Heart right ventricle (tissue), 16 donors: Measurements from ENCODE around the gene SOBP. TPM values are rescaled to one million over a fixed set of nuclear protein-coding genes. Genes with fewer than 3 reads are reported as not detected.

ENCODE experiments used
- ATAC-seq, 8 donors: fragments of 200-7000 bp; cut with Tn5 transposase; one replicate each; pipeline ENCODE4 v1.9.1; 2020; ENCODE audit warnings: mild to moderate bottlenecking in 8 of 8, moderate library complexity in 8 of 8, moderate number of reproducible peaks in 1 of 8
- DNase-seq, 2 donors: peaks; one replicate each; pipeline ENCODE4 v3.0.0-alpha.2; 2020
- H3K27ac ChIP-seq, 10 donors: fragments of 200-600 bp; sonication (generic) in 2 of 10; one replicate each; pipeline versions ENCODE4 v1.5.0 to v1.8.0; 2020 to 2022; ENCODE audit warnings: mild to moderate bottlenecking in 3 of 10
- H3K27me3 ChIP-seq, 7 donors: fragments of 200-600 bp; one replicate each; pipeline ENCODE4 v1.8.0; 2021 to 2022; ENCODE audit warnings: mild to moderate bottlenecking in 2 of 7
- H3K36me3 ChIP-seq, 9 donors: fragments of 200-600 bp; sonication (generic) in 1 of 9; one replicate each; pipeline versions ENCODE4 v1.5.0 to v1.8.0; 2020 to 2022; ENCODE audit warnings: mild to moderate bottlenecking in 2 of 9
- H3K4me1 ChIP-seq, 9 donors: fragments of 200-600 bp; sonication (generic) in 1 of 9; one replicate each; pipeline versions ENCODE4 v1.5.0 to v1.8.0; 2020 to 2022; ENCODE audit warnings: mild to moderate bottlenecking in 4 of 9
- H3K4me3 ChIP-seq, 10 donors: fragments of 200-600 bp; sonication (generic) in 2 of 10; one replicate each; pipeline versions ENCODE4 v1.5.0 to v1.8.0; 2020 to 2022; ENCODE audit warnings: mild to moderate bottlenecking in 7 of 10, moderate library complexity in 2 of 10
- H3K9me3 ChIP-seq, 11 donors: fragments of 200-600 bp in 10 of 11; sonication (generic) in 2 of 11; one replicate each; pipeline versions ENCODE4 v1.5.0 to v1.8.0; 2013 to 2022; ENCODE audit warnings: mild to moderate bottlenecking in 2 of 11, control low read depth in 1 of 11, moderate library complexity in 1 of 11
- WGBS, 2 donors: extraction: QIAGEN DNeasy Blood & Tissue Kit; methylation state at CpG; one replicate each; pipeline ENCODE4 v1.1.7; 2013; ENCODE audit warnings: inconsistent platforms in 1 of 2; 5-methylcytosine and 5-hydroxymethylcytosine counted together
- intact Hi-C, 10 donors: fragments of 100-400 bp; cut with DNase I; formaldehyde crosslinking; loops; one replicate each; pipeline versions ENCODE4 v1.11.1 to v1.14.2; 2022
- polyA plus RNA-seq, 2 donors: library from polyadenylated mRNA; stranded (reverse); fragments of 200-250 nt; gene quantifications; one replicate each; pipeline ENCODE4 v1.2.3, GENCODE V29; 2013
- total RNA-seq, 10 donors: library from RNA; stranded (reverse); fragmentation: NEBNext Ultra II Directional in 3 of 10; extraction: Animal tissue kit (Norgen Biotek cat#: 25700) in 3 of 10; gene quantifications; one replicate each; pipeline versions ENCODE4 v1.2.1 to v1.2.4, GENCODE V29; 2021 to 2023
- TF ChIP-seq, protein P1 (sequence below), 9 donors: fragments of 200-600 bp; sonication (generic) in 2 of 9; IDR thresholded peaks; one replicate each; pipeline versions ENCODE4 v1.5.0 to v1.8.0; 2021 to 2022; ENCODE audit warnings: antibody characterized with exemption in 9 of 9, mild to moderate bottlenecking in 5 of 9, moderate library complexity in 1 of 9
- donor health status: Arrhythmogenic right ventricular cardiomyopathy.
- donor health status: ischemic (EF 13 %, LVEDD 7.1; RV severe dilation, severe dysfunction).
- donor health status: healthy with polysubstance abuse.
- donor health status: DM: no; HTN: yes; CAD: no.
- donor health status: DM: no; HTN: no; CAD: no.
- donor health status: ischemic (EF 25% LVEDD 6.9; RV normal size, moderate dysfunction).
- donor health status: ischemic (EF 25% LVEDD 5.7; RV mildly dilated, moderate dysfunction).
- donor health status: healthy.
- donor health status: DM: yes; HTN: yes; CAD: no.
- donor health status: Ischemic cardiomyopathy.
- donor health status: ischemic (EF 35%, LVEDD 5.7; RV mildly dilated, moderate dysfunction).
- donor health status: nonischemic (EF 11% LVEDD 7.7; RV severe dilation, severe dysfunction).
- donor health status: DM: yes; HTN: yes; CAD: no.
- donor health status: PGD.
- donor health status: ischemic (EF 29% LVEDD 5.4; RV normal size, mild dysfunction).
- donor health status: nonischemic (EF 23%, LVEDD 6.1; RV moderate dilation, normal function).

Gene SOBP
- total and polyA plus RNA-seq, 12 donors, result 5.2 to 25.3 (median 18.2) TPM

DNA sequence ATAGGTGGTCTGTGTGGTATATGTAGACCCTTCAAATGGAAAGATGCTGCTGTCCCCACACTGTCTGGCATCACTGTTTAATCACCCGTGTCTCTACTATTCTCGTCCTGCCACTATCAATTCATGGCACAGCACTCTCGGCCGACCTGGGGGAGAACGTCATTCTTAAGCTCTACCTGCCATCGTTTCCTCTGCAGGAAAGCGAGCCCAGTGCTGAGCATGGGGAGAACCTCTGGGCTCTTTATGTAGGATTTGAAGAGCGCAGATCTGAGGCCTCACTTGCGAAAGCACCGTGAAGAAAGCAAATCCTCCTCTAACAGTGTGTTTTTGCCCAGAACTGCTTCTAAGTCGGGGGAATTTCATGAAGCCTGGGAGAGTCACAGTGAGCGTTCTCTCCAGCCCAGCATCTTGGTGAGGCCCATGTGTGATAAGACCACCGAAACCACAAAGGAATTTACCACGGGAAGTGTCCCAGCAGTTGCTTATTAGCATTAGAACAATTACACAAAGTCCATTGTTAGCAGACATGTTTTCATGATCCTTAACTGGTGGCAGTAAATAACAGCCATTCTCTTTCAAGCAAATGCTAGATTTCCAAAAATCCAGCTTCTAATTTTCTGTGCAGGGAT lies 209.9 kb downstream of the SOBP start:
- Histone ChIP-seq H3K4me3 (no peak overlapping the region), H3K36me3 (no peaks in the 10 kb centered on the region), H3K4me1 (peaks cover 0 to 14% (median 7%) of the 10 kb centered on the region in 9 donors), H3K27me3 (no peaks in the 10 kb centered on the region), H3K27ac (no peak overlapping the region), H3K9me3 (no peaks in the 10 kb centered on the region)
- 88 to 91% methylated on average over 14 of the region's 14 CpGs for WGBS, 2 donors
- no peak for ATAC-seq
- DNase-seq, result no peak
- TF ChIP-seq, protein P1, sequence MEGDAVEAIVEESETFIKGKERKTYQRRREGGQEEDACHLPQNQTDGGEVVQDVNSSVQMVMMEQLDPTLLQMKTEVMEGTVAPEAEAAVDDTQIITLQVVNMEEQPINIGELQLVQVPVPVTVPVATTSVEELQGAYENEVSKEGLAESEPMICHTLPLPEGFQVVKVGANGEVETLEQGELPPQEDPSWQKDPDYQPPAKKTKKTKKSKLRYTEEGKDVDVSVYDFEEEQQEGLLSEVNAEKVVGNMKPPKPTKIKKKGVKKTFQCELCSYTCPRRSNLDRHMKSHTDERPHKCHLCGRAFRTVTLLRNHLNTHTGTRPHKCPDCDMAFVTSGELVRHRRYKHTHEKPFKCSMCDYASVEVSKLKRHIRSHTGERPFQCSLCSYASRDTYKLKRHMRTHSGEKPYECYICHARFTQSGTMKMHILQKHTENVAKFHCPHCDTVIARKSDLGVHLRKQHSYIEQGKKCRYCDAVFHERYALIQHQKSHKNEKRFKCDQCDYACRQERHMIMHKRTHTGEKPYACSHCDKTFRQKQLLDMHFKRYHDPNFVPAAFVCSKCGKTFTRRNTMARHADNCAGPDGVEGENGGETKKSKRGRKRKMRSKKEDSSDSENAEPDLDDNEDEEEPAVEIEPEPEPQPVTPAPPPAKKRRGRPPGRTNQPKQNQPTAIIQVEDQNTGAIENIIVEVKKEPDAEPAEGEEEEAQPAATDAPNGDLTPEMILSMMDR (IDR thresholded peaks at IDR 0.05), result no peak
- intact Hi-C loops, result loop anchor here in 6 of 10 donors (5.0 to 10.0 kb wide), 4 partner anchors 145 to 565 kb away; no protein-coding TSS in a partner anchor

DNA sequence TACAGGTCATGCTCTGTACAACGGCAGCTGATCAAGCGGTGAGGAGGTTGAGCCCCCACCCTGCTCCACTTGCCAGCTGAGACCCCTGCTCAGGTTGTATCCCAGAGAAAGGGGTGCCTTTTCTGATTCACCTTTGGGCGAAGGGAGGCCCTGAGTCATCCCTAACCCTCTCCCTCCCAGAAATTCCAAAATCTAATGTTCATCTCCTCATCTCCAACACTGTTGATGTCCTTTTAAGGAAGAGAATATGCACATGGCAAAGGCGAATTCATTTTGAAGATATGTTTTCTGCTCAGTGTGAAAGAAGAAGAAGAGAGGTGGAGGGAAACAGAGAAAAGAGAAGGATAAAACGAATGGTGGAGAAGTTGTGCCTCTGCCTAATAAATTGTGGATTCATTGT lies 213.7 kb downstream of the SOBP start:
- H3K27me3 ChIP-seq, result no peaks in the 10 kb centered on the region
- H3K36me3 ChIP-seq, result no peaks in the 10 kb centered on the region
- peaks cover 0 to 4% (median 0%) of the 10 kb centered on the region in 9 donors for H3K4me1 ChIP-seq
- ATAC-seq (no peak), DNase-seq (no peak)
- no peak overlapping the region for H3K27ac ChIP-seq
- H3K9me3 ChIP-seq, result no peaks in the 10 kb centered on the region
- H3K4me3 ChIP-seq, result no peak overlapping the region
- TF ChIP-seq, protein P1 (IDR thresholded peaks at IDR 0.05), result no peak
- WGBS, 2 donors, result 88 to 94% methylated on average over 5 of the region's 5 CpGs
- intact Hi-C loops, result loop anchor here in 7 of 10 donors (1.0 to 10.0 kb wide), 6 partner anchors 28 to 569 kb away; no protein-coding TSS in a partner anchor

DNA sequence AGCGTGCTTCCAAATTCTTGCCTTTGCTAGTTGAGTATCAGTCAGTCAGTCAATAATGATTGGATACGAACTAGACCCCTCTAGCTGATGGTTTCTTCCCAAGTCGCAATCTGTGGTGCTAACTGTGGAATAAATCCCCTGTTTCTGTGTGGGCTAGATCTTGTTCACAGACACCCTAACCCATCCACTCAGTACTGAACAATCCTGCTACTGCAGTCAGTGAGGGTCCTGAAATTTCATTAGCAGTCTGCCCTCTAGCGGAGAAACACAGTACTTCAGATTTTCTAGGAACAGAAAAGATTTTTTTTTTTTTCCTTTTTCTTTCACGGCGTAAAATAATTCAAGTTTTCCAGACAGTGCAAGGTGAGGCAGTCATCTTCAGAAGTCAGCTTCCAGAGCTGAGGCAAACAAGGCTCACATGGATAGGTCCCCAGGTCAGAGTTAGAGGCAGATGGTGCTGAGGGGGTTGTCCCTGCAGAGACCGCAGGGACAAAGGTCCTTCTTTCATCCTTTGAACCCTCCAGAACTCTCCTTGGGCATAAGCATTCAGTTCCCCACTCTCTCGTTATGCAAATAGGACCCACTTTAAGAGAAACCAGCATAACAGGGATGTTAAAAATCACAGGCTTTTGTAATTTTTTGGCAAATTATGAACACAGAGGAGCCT lies 214.6 kb downstream of the SOBP start:
- peak in 6 of 8 donors; percentile 52 to 73 (median 62) for ATAC-seq

DNA sequence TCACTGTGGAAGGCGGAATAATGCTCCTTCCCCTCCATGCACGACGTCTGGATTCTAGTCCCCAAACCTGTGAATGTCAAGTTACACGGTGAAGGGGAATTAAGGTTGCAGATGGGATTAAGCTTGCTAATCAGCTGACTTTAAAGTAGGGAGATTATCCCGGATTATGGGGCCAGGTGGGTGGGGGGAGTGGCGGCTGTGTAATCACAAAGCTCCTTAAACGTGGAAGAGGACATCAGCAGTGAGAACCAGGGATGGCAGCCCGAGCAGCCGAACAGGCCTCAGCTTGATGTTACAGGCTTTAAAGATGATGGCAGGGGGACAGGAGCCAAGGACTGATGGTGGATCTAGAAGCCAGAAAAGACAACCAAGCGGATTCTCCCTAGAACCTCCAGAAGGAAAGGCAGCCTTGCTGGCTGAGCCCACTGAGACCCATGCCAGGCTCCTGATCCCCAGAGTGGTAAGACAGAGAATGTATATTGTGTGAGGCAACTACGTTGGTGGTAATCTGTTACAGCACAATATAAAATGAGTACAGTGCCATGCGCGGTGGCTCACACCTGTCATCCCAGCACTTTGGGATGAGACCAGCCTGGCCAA lies 216.7 kb downstream of the SOBP start:
- ATAC-seq (no peak), DNase-seq (no peak)
- H3K9me3 ChIP-seq, result no peaks in the 10 kb centered on the region
- intact Hi-C loops, result loop anchor here in 5 of 10 donors (10.0 kb wide), 3 partner anchors 138 to 572 kb away; no protein-coding TSS in a partner anchor
- H3K4me3 ChIP-seq, result no peak overlapping the region
- peaks cover 0 to 3% (median 0%) of the 10 kb centered on the region in 7 donors for H3K27me3 ChIP-seq
- TF ChIP-seq, protein P1 (IDR thresholded peaks at IDR 0.05), result no peak
- 82 to 86% methylated on average over 13 of the region's 13 CpGs for WGBS, 2 donors
- H3K27ac ChIP-seq, result no peak overlapping the region
- peaks cover 0 to 5% (median under 1%) of the 10 kb centered on the region in 9 donors for H3K4me1 ChIP-seq
- no peaks in the 10 kb centered on the region for H3K36me3 ChIP-seq

More for the DNA sequence above, 214.6 kb downstream of the SOBP start:
- peak in 1 of 2 donors; percentile 49 for DNase-seq
- H3K4me3 ChIP-seq, result peak overlapping the region in 2 of 10 donors; percentile 6 to 19
- no peaks in the 10 kb centered on the region for H3K36me3 ChIP-seq
- H3K27me3 ChIP-seq, result peaks cover 0 to 3% (median 0%) of the 10 kb centered on the region in 7 donors
- intact Hi-C loops, result loop anchor here in 7 of 10 donors (1.0 to 10.0 kb wide), 6 partner anchors 29 to 570 kb away; no protein-coding TSS in a partner anchor
- TF ChIP-seq, protein P1 (IDR thresholded peaks at IDR 0.05), result peak; percentile 78 to 89 (median 84)
- no peak overlapping the region for H3K27ac ChIP-seq
- no peaks in the 10 kb centered on the region for H3K9me3 ChIP-seq
- WGBS, 2 donors, result 32 to 37% methylated on average over 8 of the region's 8 CpGs
- H3K4me1 ChIP-seq, result peaks cover 0 to 4% (median 0%) of the 10 kb centered on the region in 9 donors
